Pancreas (tissue), 10 donors: ENCODE data around the gene TMEM91. TPM values are rescaled to one million over a fixed set of nuclear protein-coding genes. Genes with fewer than 3 reads are reported as not detected.
A peak's percentile ranks its signal among the peaks of the same experiment; 100 is the strongest.
"Not testable (repeated sequence)": the region's sequence is repeated elsewhere in the genome, so short reads cannot be mapped to it uniquely, and the experiment has no call there.

ENCODE experiments used
- ATAC-seq, 4 donors: fragments of 200-7000 bp; cut with Tn5 transposase; one replicate each; pipeline versions ENCODE4 v1.8.0 to v1.9.1; 2020; ENCODE audit warnings: mild to moderate bottlenecking in 4 of 4, moderate library complexity in 4 of 4
- DNase-seq, 6 donors: peaks; one replicate each; pipeline ENCODE4 v3.0.0-alpha.2; 2020
- FAIRE-seq: peaks from 2 replicates; lab custom pipeline; 2012; peaks lifted over from hg19 to GRCh38; lab: Jason Lieb, UNC
- H3K27ac ChIP-seq, 4 donors: fragments of 200-600 bp; sonication (generic); 1 replicate in 3 of 4; 2 replicates in 1 of 4; pipeline versions ENCODE4 v1.5.0 to v1.8.0; 2020
- H3K27me3 ChIP-seq, 4 donors: fragments of 200-600 bp; one replicate each; pipeline ENCODE4 v1.8.0; 2021
- H3K36me3 ChIP-seq, 3 donors: fragments of 200-600 bp; sonication (generic) in 1 of 3; one replicate each; pipeline versions ENCODE4 v1.5.0 to v1.8.0; 2020 to 2021
- H3K4me1 ChIP-seq, 3 donors: fragments of 200-600 bp; one replicate each; pipeline ENCODE4 v1.8.0; 2021
- H3K4me3 ChIP-seq, 4 donors: fragments of 200-600 bp; sonication (generic) in 2 of 4; one replicate each; pipeline versions ENCODE4 v1.5.0 to v1.8.0; 2020 to 2021
- H3K9me3 ChIP-seq, 4 donors: fragments of 200-600 bp; one replicate each; pipeline ENCODE4 v1.8.0; 2021
- CTCF ChIP-seq, 4 donors: fragments of 200-600 bp; sonication (generic) in 3 of 4; IDR thresholded peaks; one replicate each; pipeline versions ENCODE4 v1.5.0 to v1.8.0; 2021; ENCODE audit warnings: antibody characterized with exemption in 4 of 4
- WGBS, 2 donors: extraction: QIAGEN DNeasy Blood & Tissue Kit; methylation state at CpG; one replicate each; pipeline ENCODE4 v1.1.7; 2013; 5-methylcytosine and 5-hydroxymethylcytosine counted together
- intact Hi-C, 3 donors: fragments of 100-400 bp; cut with DNase I; formaldehyde crosslinking; loops; one replicate each; pipeline versions ENCODE4 v1.11.1 to v1.14.2; 2022
- polyA plus RNA-seq, 2 donors: library from polyadenylated mRNA; stranded (reverse); fragments of 200-250 nt; gene quantifications; one replicate each; pipeline ENCODE4 v1.2.3, GENCODE V29; 2013
- total RNA-seq, 6 donors: library from RNA; stranded (reverse); fragmentation: NEBNext Ultra II Directional in 4 of 6; extraction: Animal tissue kit (Norgen Biotek cat#: 25700) in 4 of 6; gene quantifications; one replicate each; pipeline versions ENCODE4 v1.2.1 to v1.2.4, GENCODE V29; 2021 to 2023
- donor health status: healthy with polysubstance abuse.
- donor health status: DM: no; HTN: no; CAD: no; lungs with moderate emphysema.
- donor health status: DM: no; HTN: no; CAD: no.
- donor health status: control.
- donor health status: control.
- donor health status: Bipolar disorder and iron deficiency.
- donor health status: DM: yes; HTN: yes; CAD: no.
- donor health status: DM: no; HTN: no; CAD: no.
- donor health status: DM: no; HTN: no; CAD: no.
- donor health status: DM: yes; HTN: yes; CAD: no.

TMEM91 gene
- total and polyA plus RNA-seq, 8 donors = 3.8 to 33.0 (median 5.4) TPM

- Histone ChIP-seq H3K4me3 (no peak overlapping the region), H3K36me3 (no peaks in the 10 kb centered on the region), H3K4me1 (no peaks in the 10 kb centered on the region), H3K27me3 (no peaks in the 10 kb centered on the region), H3K27ac (no peak overlapping the region), H3K9me3 (no peaks in the 10 kb centered on the region)
- ATAC-seq (peak in 2 of 4 donors; percentile 46 to 53), FAIRE-seq (no peak), DNase-seq (no peak)
- no peak for TF ChIP-seq CTCF (IDR thresholded peaks at IDR 0.05)
- intact Hi-C loops = loop anchor here in 1 of 3 donors (10.0 kb wide), 1 partner anchor 110 kb away; the partner anchor contains the start of gene ERICH4
- 84 to 85% methylated on average over 5 of the region's 5 CpGs for WGBS, 2 donors
Measured at GRCh38 chr19:41334793-41335192, 41.5 kb upstream of the TMEM91 start.

DNA sequence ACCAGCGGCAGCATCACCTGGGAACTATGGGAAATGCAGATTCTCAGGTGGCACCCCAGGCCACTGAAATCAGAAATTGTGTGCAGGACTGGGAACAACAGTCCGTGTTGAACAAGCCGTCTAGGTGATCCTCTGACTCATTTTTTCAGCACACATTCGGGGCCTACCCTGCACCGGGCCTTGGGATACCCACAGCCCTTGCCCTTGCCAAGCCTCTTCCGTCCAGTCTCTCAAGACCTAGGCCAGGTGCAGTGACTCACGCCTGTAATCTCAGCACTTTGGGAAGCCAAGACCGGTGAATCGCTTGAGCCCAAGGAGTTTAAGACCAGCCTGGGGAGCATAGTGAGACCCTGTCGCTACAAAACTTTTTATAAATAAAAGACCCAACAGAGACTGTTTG is 40.9 kb upstream of the TMEM91 start:
- intact Hi-C loops = loop anchor here in 1 of 3 donors (10.0 kb wide), 1 partner anchor 109 kb away; the partner anchor contains the start of gene ERICH4
- no peak for FAIRE-seq
- Histone ChIP-seq H3K9me3 (no peaks in the 10 kb centered on the region), H3K27ac (no peak overlapping the region), H3K27me3 (no peaks in the 10 kb centered on the region), H3K4me1 (no peaks in the 10 kb centered on the region), H3K36me3 (no peaks in the 10 kb centered on the region), H3K4me3 (no peak overlapping the region)
- no peak for TF ChIP-seq CTCF (IDR thresholded peaks at IDR 0.05)
- 83 to 87% methylated on average over 10 of the region's 10 CpGs for WGBS, 2 donors
- no peak for DNase-seq
- ATAC-seq = no peak

- no peak for FAIRE-seq
- WGBS, 2 donors = 96 to 100% methylated on average over 5 of the region's 5 CpGs
- H3K4me1 ChIP-seq = no peaks in the 10 kb centered on the region
- no peaks in the 10 kb centered on the region for H3K9me3 ChIP-seq
- intact Hi-C loops = loop anchor here in 1 of 3 donors (10.0 kb wide), 1 partner anchor 105 kb away; the partner anchor contains the start of gene ERICH4
- no peak overlapping the region for H3K27ac ChIP-seq
- DNase-seq = no peak
- H3K36me3 ChIP-seq = no peaks in the 10 kb centered on the region
- TF ChIP-seq CTCF (IDR thresholded peaks at IDR 0.05) = no peak
- H3K27me3 ChIP-seq = no peaks in the 10 kb centered on the region
- ATAC-seq = no peak
- no peak overlapping the region for H3K4me3 ChIP-seq
Measured at GRCh38 chr19:41339936-41340335, 36.4 kb upstream of the TMEM91 start.

GRCh38 chr19:41341669-41342490 is 34.5 kb upstream of the TMEM91 start:
- no peaks in the 10 kb centered on the region for H3K27me3 ChIP-seq
- H3K27ac ChIP-seq = no peak overlapping the region
- no peaks in the 10 kb centered on the region for H3K9me3 ChIP-seq
- 51 to 59% methylated on average over 20 of the region's 20 CpGs for WGBS, 2 donors
- intact Hi-C loops = no loop called here
- peak in 1 of 4 donors; percentile 23 for TF ChIP-seq CTCF (IDR thresholded peaks at IDR 0.05)
- peak; percentile 45 to 88 (median 74) for DNase-seq
- ATAC-seq = peak; percentile 80 to 98 (median 96)
- no peaks in the 10 kb centered on the region for H3K36me3 ChIP-seq
- no peak overlapping the region for H3K4me3 ChIP-seq
- H3K4me1 ChIP-seq = no peaks in the 10 kb centered on the region
- FAIRE-seq = no peak

GRCh38 chr19:41344162-41344561 is 32.2 kb upstream of the TMEM91 start:
- Histone ChIP-seq H3K9me3 (no peaks in the 10 kb centered on the region), H3K4me1 (no peaks in the 10 kb centered on the region), H3K4me3 (no peak overlapping the region), H3K36me3 (no peaks in the 10 kb centered on the region), H3K27ac (no peak overlapping the region), H3K27me3 (no peaks in the 10 kb centered on the region)
- no peak for TF ChIP-seq CTCF (IDR thresholded peaks at IDR 0.05)
- intact Hi-C loops = no loop called here
- ATAC-seq = no peak
- DNase-seq = no peak
- WGBS, 2 donors = 97 to 100% methylated on average over 2 of the region's 2 CpGs
- FAIRE-seq = no peak

DNA sequence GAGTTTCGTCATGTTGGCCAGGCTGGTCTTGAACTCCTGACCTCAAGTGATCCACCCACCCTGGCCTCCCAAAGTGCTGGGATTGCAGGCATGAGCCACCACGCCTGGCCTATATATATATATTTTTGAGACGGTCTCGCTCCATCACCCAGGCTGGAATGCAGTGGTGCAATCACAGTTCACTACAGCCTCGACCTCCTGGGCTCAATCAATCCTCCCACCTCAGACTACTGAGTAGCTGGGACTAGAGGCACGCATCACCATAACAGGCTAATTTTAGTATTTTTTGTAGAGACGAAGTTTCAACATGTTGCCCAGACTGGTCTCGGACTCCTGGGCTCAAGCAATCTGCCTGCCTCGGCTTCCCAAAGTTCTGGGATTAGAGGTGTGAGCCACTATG is 29.4 kb upstream of the TMEM91 start:
- DNase-seq, H3K36me3 ChIP-seq, H3K4me1 ChIP-seq, FAIRE-seq, H3K27me3 ChIP-seq, H3K9me3 ChIP-seq, H3K27ac ChIP-seq, ATAC-seq, intact Hi-C loops, H3K4me3 ChIP-seq: not testable (repeated sequence)
- WGBS, 2 donors = 87 to 91% methylated on average over 9 of the region's 9 CpGs
